ENCODE results near the gene B4GALT4.
"Not testable (repeated sequence)": the region's sequence is repeated elsewhere in the genome, so short reads cannot be mapped to it uniquely, and the experiment has no call there.

B4GALT4 gene

GRCh38 chr3:119255214-119255613 lies 14.5 kb upstream of the B4GALT4 start:
- no peak for ATAC-seq

DNA sequence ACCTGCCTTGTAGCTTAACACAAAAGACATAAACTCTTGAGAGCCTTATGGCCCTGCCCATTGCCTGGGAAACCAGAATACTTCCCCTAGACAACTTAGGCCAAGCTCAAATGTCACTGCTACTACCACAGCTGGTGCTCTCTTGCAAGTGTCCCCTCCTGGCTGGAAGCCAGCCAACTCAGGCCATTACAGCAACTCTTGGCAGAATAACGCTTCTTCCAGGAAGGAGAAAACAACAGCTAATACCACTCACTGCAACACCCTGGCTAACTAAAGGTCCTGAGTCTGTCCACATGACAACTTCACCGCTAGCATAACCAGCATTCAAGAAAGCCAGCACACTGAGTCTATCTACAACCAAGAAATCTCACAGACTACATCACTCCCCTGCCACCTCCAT lies 5.1 kb upstream of the B4GALT4 start:
- TF ChIP-seq TCF4 (CRISPR knock-in tag; IDR thresholded peaks at IDR 0.05; ENCODE audit: borderline replicate concordance) (no peak), ESRRG (CRISPR knock-in tag; IDR thresholded peaks at IDR 0.05) (no peak), ZNF565 (CRISPR knock-in tag; conservative IDR thresholded peaks at IDR 0.05; ENCODE audit: low read depth) (no peak), ZC3H10 (CRISPR knock-in tag; IDR thresholded peaks at IDR 0.05) (no peak), ISL1 (CRISPR knock-in tag; IDR thresholded peaks at IDR 0.05) (no peak), OSR1 (CRISPR knock-in tag; IDR thresholded peaks at IDR 0.05) (no peak), ARNTL (CRISPR knock-in tag; IDR thresholded peaks at IDR 0.05; ENCODE audit: borderline replicate concordance, low read depth) (no peak), GLIS3 (CRISPR knock-in tag; IDR thresholded peaks at IDR 0.05) (no peak), ZFP3 (CRISPR knock-in tag; IDR thresholded peaks at IDR 0.05) (no peak), CSDC2 (CRISPR knock-in tag; IDR thresholded peaks at IDR 0.05) (no peak), SNAI2 (CRISPR knock-in tag; IDR thresholded peaks at IDR 0.05) (no peak)
- no peak for ATAC-seq

More at GRCh38 chr3:119255214-119255613, 14.5 kb upstream of the B4GALT4 start:
- TF ChIP-seq GLIS3 (CRISPR knock-in tag; IDR thresholded peaks at IDR 0.05): no peak
- TF ChIP-seq, protein P1, sequence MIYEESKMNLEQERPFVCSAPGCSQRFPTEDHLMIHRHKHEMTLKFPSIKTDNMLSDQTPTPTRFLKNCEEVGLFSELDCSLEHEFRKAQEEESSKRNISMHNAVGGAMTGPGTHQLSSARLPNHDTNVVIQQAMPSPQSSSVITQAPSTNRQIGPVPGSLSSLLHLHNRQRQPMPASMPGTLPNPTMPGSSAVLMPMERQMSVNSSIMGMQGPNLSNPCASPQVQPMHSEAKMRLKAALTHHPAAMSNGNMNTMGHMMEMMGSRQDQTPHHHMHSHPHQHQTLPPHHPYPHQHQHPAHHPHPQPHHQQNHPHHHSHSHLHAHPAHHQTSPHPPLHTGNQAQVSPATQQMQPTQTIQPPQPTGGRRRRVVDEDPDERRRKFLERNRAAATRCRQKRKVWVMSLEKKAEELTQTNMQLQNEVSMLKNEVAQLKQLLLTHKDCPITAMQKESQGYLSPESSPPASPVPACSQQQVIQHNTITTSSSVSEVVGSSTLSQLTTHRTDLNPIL (CRISPR knock-in tag; IDR thresholded peaks at IDR 0.05; ENCODE audit: low read depth): no peak

GRCh38 chr3:119243712-119244111 lies 3.0 kb upstream of the B4GALT4 start:
- no peak for TF ChIP-seq PATZ1 (CRISPR knock-in tag; IDR thresholded peaks at IDR 0.05; ENCODE audit: borderline replicate concordance)
- TF ChIP-seq OSR1 (CRISPR knock-in tag; IDR thresholded peaks at IDR 0.05): no peak
- TF ChIP-seq ESRRG (CRISPR knock-in tag; IDR thresholded peaks at IDR 0.05): no peak
- TF ChIP-seq CSRNP3 (CRISPR knock-in tag; IDR thresholded peaks at IDR 0.05): no peak
- no peak for TF ChIP-seq ZNF8 (CRISPR knock-in tag; IDR thresholded peaks at IDR 0.05)
- TF ChIP-seq ARNTL (CRISPR knock-in tag; IDR thresholded peaks at IDR 0.05; ENCODE audit: borderline replicate concordance, low read depth): no peak
- ATAC-seq: no peak

DNA sequence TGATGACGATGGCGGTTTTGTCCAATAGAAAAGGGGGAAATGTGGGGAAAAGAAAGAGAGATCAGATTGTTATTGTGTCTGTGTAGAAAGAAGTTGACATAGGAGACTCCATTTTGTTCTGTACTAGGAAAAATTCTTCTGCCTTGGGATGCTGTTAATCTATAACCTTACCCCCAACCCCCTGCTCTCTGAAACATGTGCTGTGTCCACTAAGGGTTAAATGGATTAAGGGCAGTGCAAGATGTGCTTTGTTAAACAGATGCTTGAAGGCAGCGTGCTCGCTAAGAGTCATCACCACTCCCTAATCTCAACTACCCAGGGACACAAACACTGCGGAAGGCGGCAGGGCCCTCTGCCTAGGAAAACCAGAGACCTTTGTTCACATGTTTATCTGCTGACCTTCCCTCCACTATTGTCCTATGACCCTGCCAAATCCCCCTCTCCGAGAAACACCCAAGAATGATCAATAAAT lies 2.4 kb upstream of the B4GALT4 start:
- not testable (repeated sequence) for ATAC-seq

GRCh38 chr3:119242387-119243057 lies 1.8 kb upstream of the B4GALT4 start:
- not testable (repeated sequence) for ATAC-seq

- TF ChIP-seq ZC3H10 (CRISPR knock-in tag; IDR thresholded peaks at IDR 0.05) (no peak), ZNF565 (CRISPR knock-in tag; conservative IDR thresholded peaks at IDR 0.05; ENCODE audit: low read depth) (no peak), CSDC2 (CRISPR knock-in tag; IDR thresholded peaks at IDR 0.05) (no peak), PPARA (CRISPR knock-in tag; IDR thresholded peaks at IDR 0.05; ENCODE audit: borderline replicate concordance) (no peak), CSRNP3 (CRISPR knock-in tag; IDR thresholded peaks at IDR 0.05) (no peak), TCF4 (CRISPR knock-in tag; IDR thresholded peaks at IDR 0.05; ENCODE audit: borderline replicate concordance) (no peak)
- peak; percentile 13 for ATAC-seq
Measured at GRCh38 chr3:119240101-119240590, 532 bp downstream of the B4GALT4 start.
